GM12873 (cell line): ENCODE results near the gene WNT5A.

ENCODE experiments used
- CTCF ChIP-seq: IDR thresholded peaks from 2 replicates; pipeline ENCODE4 v1.5.1; 2012; ENCODE audit warnings: low read depth, mild to moderate bottlenecking, moderate library complexity, low read length, control low read depth; ENCODE audit not compliant: insufficient read depth; ENCODE audit errors: missing control alignments

WNT5A gene

GRCh38 chr3:55454611-55455010 is 32.5 kb downstream of the WNT5A start:
- no peak for TF ChIP-seq CTCF

- no peak for TF ChIP-seq CTCF
These were observed 33.1 kb downstream of the WNT5A start for GRCh38 chr3:55453886-55454496.

GRCh38 chr3:55452886-55453285 is 34.2 kb downstream of the WNT5A start:
- no peak for TF ChIP-seq CTCF

GRCh38 chr3:55449527-55449926 is 37.6 kb downstream of the WNT5A start:
- TF ChIP-seq CTCF, result no peak

GRCh38 chr3:55446850-55447249 is 40.3 kb downstream of the WNT5A start:
- no peak for TF ChIP-seq CTCF

GRCh38 chr3:55445551-55445950 is 41.6 kb downstream of the WNT5A start:
- TF ChIP-seq CTCF, result no peak

- TF ChIP-seq CTCF, result no peak
These were observed 43.8 kb downstream of the WNT5A start for GRCh38 chr3:55443346-55443745.
